ENCODE results near the gene NUMB.
A peak's percentile ranks its signal among the peaks of the same experiment; 100 is the strongest.

Gene NUMB

DNA sequence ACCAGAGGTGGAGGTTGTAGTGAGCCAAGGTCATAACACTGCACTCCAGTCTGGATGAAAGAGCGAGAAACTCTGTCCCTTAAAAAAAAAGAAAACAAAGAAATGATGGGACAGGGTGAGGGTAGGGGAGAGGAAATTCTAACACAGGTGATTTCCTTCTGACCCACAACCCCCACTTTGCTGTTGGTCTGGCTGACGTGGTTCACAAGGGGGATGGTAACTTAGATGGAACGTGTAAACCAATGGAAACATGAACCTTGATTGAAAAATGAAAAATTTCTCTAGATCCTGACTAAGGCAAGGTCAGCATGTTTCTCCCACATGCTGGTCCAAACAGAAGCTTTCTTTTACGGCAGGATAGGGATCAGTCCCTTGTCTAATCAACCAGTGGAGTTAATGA lies 16.6 kb upstream of the NUMB start:
- no peak overlapping the region for H3K4me3 ChIP-seq (ENCODE audit: low read depth, low read length)
- TF ChIP-seq CTCF (IDR thresholded peaks at IDR 0.05; ENCODE audit: control insufficient read depth, extremely low read depth, insufficient read depth): no peak
- DNase-seq (ENCODE audit: low read depth): no peak

DNA sequence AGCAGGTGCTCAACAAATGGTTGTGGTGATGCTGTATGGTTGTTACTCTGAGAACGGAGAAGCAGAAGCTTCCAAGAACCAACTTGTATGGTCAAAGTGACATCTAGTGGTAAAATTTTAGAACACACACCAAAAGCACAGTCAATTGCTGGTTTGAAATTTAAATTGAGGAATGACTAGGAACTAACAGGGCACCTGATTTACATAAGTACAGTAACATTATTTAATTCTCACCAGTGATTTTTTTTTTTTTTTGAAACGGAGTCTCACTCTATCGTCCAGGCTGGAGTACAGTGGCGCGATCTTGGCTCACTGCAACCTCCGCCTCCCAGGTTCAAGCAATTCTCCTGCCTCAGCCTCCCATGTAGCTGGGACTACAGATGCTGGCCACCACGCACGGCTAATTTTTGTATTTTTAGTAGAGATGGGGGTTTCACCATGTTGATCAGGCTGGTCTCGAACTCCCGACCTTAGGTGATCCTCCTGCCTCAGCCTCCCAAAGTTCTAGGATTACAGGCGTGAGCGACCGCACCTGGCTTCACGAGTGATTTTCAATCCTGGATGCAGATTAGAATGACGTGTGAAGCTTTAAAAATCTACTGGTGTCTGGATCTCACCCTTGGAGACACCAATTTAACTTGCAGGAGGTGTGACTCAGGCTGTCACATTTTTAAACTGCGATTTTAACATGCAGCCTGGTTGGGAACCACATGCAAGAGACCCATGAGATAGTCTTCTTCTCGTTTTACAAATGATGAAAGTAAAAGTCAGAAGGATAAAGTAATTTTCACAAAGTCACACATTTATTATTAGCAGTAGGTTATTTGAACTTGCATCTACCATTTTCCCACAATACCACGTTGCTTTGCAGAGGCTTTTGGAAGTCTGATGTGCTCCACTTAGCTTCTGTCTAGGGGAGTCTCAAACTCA lies 14.1 kb upstream of the NUMB start:
- peak; percentile 68 for TF ChIP-seq CTCF (IDR thresholded peaks at IDR 0.05; ENCODE audit: control insufficient read depth, extremely low read depth, insufficient read depth)
- H3K4me3 ChIP-seq (ENCODE audit: low read depth, low read length): no peak overlapping the region
- peak; percentile 66 for DNase-seq (ENCODE audit: low read depth)

GRCh38 chr14:73471582-73472184 lies 13.3 kb upstream of the NUMB start:
- no peak overlapping the region for H3K4me3 ChIP-seq (ENCODE audit: low read depth, low read length)
- TF ChIP-seq CTCF (IDR thresholded peaks at IDR 0.05; ENCODE audit: control insufficient read depth, extremely low read depth, insufficient read depth): no peak
- no peak for DNase-seq (ENCODE audit: low read depth)

- no peak overlapping the region for H3K4me3 ChIP-seq (ENCODE audit: low read depth, low read length)
- no peak for TF ChIP-seq CTCF (IDR thresholded peaks at IDR 0.05; ENCODE audit: control insufficient read depth, extremely low read depth, insufficient read depth)
- DNase-seq (ENCODE audit: low read depth): no peak
Observed at GRCh38 chr14:73468828-73469375, 10.6 kb upstream of the NUMB start.

DNA sequence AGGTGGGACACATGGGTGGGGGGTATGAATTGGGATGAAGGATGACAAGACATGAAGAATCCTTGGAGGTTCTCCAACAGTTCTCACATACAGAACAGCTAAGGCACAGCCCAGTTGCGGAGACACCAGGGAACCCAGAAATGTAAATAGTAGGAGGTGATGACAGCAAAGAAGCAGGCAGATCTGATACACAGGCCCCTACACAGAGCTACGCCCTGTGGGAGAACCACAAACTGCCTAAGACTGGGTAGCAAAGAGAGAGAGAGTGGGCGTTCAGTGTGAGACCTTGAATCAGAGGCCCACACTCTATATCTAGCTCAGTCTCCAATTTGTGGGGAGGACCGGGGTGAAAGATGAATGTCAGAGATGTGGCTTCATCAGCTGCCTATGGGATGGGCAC lies 9.5 kb upstream of the NUMB start:
- DNase-seq (ENCODE audit: low read depth): no peak
- no peak overlapping the region for H3K4me3 ChIP-seq (ENCODE audit: low read depth, low read length)
- TF ChIP-seq CTCF (IDR thresholded peaks at IDR 0.05; ENCODE audit: control insufficient read depth, extremely low read depth, insufficient read depth): no peak

DNA sequence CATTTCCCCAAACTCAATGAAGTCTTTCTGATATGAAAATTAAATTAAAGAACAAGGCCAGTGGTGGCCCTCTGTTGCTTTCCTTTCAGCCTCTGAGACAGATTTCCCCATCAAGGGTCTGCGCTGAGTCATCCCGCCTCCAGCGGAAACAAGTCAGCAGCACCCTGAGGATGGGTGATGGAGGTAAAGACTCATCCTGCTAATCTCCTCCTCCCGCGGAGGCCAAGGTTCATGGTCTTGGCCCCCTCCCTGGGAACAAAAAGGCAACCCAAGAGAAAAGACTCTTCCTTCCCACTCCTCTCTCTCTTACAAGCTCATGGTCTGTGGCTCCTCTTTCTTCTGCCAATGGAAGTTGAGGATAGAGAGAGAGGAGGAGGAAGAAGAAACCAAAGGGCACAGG lies 9.0 kb upstream of the NUMB start:
- H3K4me3 ChIP-seq (ENCODE audit: low read depth, low read length): no peak overlapping the region
- no peak for DNase-seq (ENCODE audit: low read depth)
- no peak for TF ChIP-seq CTCF (IDR thresholded peaks at IDR 0.05; ENCODE audit: control insufficient read depth, extremely low read depth, insufficient read depth)

Data from LNCaP clone FGC (cell line).